HG03280 (cell line): Measurements from ENCODE around the gene SEPTIN7.

Source experiments
- ATAC-seq: cut with Tn5 transposase; IDR thresholded peaks from one replicate; pipeline ENCODE4 v1.9.1; 2021; ENCODE audit warnings: mild to moderate bottlenecking, moderate library complexity; ENCODE audit not compliant: unreplicated experiment

SEPTIN7 gene

GRCh38 chr7:35785250-35785649 is 15.6 kb upstream of the SEPTIN7 start:
- ATAC-seq = no peak

DNA sequence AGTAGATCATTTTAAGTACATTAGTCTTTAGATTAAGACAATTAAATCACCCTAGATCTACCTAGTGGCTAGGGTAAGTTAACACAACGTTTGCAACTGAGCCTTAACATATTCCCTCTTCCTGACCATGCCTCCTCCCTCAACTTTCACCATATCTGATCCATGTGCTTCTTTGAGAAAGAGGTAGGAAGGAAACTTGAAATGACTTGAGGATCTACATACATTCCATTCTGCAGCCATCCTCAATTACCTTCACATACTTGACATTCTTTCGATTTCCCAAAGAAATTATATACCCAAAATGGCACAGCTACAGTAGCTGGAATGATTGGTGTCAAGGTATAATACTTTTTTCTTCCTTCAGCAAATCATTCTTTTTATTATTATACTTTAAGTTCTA is 12.9 kb upstream of the SEPTIN7 start:
- no peak for ATAC-seq

GRCh38 chr7:35792472-35792871 is 8.4 kb upstream of the SEPTIN7 start:
- no peak for ATAC-seq

DNA sequence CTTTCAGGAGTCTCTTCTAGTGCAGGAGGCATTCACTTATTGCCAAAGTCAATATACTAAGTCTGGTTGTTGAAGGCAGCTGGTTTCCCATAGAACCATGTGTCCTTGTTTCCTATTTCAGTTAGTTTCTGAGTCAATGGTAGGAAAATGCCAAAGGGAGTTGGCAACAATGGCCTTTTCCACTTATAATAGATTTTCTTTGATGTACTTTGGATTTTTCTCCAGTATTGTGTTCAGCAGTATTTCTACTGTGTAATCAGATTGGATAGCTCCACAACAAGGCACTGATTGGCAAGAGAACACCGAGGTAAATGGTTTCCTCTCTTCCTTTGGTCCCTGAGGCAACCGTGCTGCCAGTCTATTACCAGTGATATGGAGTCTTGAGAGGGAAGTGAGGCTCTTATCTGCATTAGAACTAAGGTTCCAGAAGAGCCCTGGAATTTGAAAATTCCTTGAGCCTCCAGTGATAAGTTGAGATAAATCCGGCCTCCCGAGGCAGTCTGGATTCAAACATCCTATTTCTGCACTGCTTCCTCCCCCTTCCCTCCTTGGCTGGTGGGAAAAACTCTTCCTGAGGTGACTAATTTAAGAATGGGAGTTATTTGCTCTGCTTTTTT is 7.9 kb upstream of the SEPTIN7 start:
- ATAC-seq = no peak

GRCh38 chr7:35797311-35797710 is 3.5 kb upstream of the SEPTIN7 start:
- no peak for ATAC-seq

- peak; percentile 37 for ATAC-seq
Observed at GRCh38 chr7:35799846-35800717, 775 bp upstream of the SEPTIN7 start.

- peak; percentile 34 for ATAC-seq
Observed at GRCh38 chr7:35801392-35802101, 690 bp downstream of the SEPTIN7 start.

DNA sequence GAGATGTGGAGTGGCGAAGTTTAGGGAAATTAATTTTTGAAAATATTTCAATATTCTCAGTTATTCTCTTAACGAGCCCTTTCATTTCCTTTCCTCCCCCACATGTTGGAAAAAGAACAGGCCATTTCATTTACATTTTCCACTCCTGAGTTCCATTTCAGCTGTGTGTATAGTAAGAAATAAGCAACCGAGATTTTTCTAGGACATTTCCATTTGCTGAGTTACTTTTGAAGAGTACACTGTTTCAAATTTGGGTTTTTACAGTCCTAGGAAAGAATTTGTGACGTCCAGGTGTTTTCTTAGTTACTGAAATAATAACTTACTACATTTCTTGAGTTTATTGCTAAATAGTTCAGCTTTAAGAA is 1.2 kb downstream of the SEPTIN7 start:
- ATAC-seq = no peak

DNA sequence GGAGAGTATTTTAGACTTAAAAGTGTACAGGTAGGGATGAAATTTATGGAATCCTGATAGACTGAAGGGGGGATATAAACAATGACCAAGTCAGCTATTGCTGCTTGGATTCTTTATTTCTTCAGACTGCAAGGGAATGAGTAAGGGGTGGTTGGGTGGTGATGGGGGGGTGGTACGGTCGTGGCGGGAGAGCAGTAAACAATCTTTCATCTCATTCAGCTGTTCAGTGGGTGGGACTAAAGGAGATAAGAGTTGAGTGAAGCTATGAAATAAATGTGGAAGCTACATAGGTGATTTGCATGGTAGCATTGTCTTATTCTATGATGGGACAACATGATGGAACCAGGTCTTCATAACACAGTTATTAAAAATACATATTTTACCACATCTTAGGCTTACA is 1.8 kb downstream of the SEPTIN7 start:
- no peak for ATAC-seq

DNA sequence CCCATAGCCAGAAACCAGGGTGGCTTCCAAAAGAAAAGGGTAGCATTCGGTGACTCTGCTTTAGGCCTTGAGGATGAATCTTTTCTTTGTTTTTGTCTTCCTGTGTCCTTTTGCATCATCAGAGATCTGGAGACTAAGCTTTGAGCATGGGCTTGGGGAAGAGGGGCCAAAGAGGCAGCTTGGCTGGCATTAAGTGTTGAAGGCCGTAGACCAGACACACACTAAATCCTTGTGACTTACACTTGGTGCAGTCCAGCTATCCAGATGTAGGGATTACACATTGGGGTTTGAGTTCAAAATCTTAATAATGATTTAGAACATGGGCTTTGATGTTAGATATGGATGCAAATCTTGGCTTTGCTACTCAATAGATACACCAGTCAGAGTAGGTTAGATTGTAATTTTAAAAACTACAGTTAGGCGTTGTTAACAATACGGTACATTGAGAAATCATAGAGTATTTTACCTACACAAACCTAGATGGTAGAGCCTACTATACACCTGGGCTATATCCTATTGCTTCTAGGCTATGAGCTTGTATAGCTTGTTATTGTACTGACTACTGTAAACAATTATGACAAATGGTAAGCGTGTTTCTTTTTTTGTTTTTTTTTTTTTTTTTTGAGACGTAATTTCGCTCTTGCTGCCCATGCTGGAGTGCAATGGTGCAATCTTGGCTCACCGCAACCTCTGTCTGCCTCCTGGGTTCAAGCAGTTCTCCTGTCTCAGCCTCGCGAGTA is 3.5 kb downstream of the SEPTIN7 start:
- ATAC-seq = no peak

- no peak for ATAC-seq
Observed at GRCh38 chr7:35805876-35806275, 5.0 kb downstream of the SEPTIN7 start.

GRCh38 chr7:35816514-35816913 is 15.7 kb downstream of the SEPTIN7 start:
- ATAC-seq = no peak

DNA sequence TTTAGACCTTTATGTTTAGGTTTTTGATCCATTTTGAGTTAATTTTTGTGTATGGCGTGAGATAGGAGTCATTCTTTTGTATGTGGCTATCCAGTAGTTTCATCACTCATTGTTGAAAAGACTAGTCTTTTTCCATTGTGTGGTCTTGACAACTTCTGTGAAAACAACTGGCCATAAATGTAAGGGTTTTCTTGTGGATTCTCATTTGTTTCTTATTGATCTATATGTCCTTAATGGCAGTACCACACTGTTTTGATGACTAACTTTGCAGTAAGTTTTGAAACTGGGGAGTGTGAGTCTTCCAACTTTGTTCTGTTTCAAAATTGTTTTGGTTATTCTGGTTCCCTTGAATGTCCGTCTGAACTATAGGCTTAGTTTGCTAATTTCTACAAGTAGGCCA is 16.3 kb downstream of the SEPTIN7 start:
- ATAC-seq = no peak

GRCh38 chr7:35817930-35818329 is 17.1 kb downstream of the SEPTIN7 start:
- ATAC-seq = no peak

- ATAC-seq = no peak
Observed at GRCh38 chr7:35818513-35818912, 17.7 kb downstream of the SEPTIN7 start.

- ATAC-seq = no peak
Observed at GRCh38 chr7:35819310-35819709, 18.5 kb downstream of the SEPTIN7 start.

DNA sequence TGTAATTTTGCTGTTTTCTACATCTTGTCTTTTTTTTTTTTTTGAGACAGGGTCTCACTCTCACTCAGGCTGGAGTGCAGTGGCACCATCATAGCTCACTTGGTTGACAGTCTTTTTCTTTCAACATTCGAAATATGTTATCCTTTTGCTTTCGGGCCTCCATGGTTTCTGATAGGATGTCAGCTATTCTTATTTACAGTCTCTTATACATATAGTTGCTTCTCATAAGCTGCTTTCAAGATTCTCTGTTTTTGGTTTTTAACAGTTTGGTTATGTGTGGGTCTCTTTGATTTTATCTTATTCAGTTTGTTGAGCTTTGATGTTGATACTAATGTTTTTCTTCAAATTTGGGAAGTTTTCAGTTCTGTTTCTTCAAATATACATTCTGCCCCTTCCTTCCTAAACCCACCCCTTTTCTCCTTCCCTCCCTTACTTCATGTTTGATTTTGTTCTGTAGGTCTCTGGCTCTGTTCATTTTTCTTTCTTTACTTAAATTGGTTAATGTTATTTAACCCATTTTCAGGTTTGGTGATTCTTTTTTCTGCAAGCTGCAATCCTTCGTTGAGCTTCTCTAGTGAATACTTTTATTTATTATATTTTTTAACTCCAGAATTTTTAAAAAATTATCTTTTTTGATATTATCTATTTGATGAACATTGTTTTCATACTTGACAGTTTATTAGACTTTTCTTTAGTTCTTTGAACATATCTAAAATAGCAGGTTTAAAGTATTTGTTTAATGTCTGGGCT is 19.3 kb downstream of the SEPTIN7 start:
- no peak for ATAC-seq

GRCh38 chr7:35820858-35821257 is 20.0 kb downstream of the SEPTIN7 start:
- ATAC-seq = no peak

DNA sequence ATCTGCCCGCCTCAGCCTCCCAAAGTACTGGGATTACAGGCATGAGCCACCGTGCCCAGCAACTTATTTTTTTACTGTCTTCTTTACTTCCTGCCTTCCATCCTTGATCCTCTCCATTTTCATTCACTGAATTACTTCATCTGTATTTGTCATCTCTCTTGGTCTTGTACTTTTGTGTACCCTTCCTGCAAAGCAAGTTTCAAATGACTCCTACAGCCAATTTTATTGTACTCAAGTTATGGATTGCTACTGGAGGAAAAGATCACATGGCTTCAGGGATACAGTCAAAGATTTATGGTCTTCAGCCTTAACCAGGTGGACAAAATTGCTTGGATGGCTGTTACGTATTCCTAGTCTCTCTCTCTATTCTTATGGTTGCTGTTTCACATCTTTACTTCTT is 22.6 kb downstream of the SEPTIN7 start:
- no peak for ATAC-seq

- no peak for ATAC-seq
Observed at GRCh38 chr7:35825974-35826373, 25.1 kb downstream of the SEPTIN7 start.

DNA sequence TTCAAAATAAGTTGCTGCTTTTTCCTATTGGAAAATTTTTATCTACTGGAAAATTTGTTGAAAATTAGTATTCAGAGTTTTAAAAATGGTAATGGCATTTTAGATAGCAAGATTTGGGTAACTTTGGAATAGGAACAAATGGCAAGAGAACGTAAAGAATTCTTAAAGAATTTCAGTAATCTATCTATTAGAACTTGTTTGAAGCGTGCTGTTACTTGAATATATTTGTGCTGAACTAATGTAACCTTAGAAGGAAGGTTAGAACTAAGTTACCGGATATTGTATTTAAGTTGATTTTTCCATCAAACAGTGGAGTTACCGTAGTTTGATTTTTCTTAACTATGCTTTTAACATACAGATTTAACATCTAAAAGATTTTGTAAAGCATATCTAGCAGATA is 25.9 kb downstream of the SEPTIN7 start:
- no peak for ATAC-seq
